NK-92 (cell line): ENCODE measurements around the gene NINJ2.
"Not testable (repeated sequence)": the region's sequence is repeated elsewhere in the genome, so short reads cannot be mapped to it uniquely, and the experiment has no call there.

Experiments
- DNase-seq: peaks from one replicate; lab custom pipeline; 2025; ENCODE audit not compliant: unreplicated experiment; lab: John Stamatoyannopoulos, UW

NINJ2 gene

GRCh38 chr12:642633-643474, 20.4 kb downstream of the NINJ2 start:
- no peak for DNase-seq

- not testable (repeated sequence) for DNase-seq
Observed at GRCh38 chr12:641321-641720, 21.9 kb downstream of the NINJ2 start.

- no peak for DNase-seq
Observed at GRCh38 chr12:640773-641172, 22.5 kb downstream of the NINJ2 start.

- no peak for DNase-seq
Observed at GRCh38 chr12:639988-640387, 23.3 kb downstream of the NINJ2 start.

GRCh38 chr12:639566-639965, 23.7 kb downstream of the NINJ2 start:
- DNase-seq = no peak

- no peak for DNase-seq
Observed at GRCh38 chr12:638953-639557, 24.2 kb downstream of the NINJ2 start.

GRCh38 chr12:636632-637031, 26.6 kb downstream of the NINJ2 start:
- DNase-seq = no peak

DNA sequence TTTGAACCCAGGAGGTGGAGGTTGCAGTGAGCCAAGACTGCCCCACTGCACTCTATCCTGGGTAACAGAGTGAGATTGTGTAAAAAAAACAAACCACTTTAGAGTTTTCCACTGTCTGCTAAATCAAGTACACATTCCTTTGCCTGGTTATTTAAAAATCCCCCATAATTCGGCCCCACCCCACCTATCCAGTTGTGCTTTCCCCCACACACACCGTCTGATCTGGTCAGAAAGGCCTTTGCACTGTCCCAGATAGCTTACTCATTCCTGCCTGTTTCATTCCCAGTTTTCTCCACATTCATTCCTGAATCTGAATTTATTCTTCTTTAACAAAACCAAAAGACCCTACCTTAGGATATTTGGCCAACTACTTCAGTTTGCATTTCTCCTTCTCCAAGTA, 29.5 kb downstream of the NINJ2 start:
- no peak for DNase-seq

DNA sequence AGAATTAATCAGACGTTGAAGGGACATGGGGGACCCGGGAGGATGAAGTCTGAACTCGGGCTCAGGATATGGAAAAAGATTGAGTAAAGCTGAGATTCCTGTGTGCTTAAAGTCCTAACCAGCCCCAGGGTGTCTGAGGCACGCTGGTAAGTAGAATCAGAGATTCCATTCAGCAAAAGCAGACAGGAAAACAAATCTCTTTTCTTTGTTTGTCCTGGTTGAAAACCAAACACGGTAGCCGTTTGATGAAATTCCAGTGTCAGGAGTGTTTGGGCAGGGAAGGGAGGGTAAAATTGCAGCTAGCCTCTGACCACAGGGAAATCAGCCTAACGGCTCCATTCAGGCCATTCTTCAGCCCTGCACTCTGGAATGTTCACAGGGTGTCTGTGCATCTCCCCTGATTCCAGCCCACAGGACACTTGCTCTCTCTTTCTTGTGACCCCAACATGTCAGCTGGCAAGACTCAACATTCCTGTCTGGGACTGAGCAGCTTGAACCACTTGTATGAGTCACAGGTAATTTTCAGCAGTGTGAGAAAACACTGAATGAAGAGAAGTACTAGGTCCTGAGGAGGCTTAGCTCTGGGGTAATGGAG, 31.0 kb downstream of the NINJ2 start:
- DNase-seq = no peak

DNA sequence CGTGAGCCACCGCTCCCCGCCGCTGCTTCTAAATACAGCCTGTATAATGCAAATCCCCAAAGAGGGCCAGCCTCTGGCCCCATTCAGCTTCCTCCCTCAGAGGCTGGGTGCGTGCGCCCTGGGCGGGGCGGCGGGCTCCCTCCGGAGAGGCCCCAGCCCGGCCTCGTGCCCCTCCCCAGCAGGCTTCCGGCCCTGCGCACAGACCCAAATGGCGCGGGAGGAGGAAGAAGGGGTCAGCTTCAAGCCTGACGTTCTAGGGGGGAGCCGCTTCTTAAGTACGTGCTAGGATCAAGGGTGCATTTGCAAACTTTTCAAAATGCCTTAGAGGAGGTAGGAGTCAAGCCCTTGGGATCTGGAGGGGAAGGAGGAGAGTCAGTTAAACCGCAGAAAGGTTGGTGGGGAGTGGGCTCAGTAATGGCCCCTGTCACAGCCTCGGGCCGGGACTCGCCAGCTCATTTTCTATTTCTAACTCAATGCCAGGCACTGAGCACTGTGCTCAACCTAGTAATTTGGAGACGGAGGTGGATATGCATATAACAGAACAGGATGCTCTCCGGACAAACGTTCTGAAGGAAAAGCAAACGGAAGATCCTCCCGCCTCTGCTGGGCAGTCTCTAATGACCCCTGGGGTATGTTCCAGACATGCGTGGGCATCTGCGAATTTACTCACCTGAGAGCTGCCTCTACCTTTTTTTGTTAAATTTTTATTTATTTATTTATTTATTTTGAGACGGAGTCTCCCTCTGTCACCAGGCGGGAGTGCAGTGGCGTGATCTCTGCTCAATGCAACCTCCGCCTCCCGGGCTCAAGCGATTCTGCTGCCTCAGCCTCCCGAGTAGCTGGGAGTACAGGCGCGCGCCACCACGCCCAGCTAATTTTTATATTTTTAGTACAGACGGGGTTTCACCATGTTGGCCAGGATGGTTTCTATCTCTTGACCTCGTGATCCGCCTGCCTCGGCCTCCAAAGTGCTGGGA, 32.3 kb downstream of the NINJ2 start:
- no peak for DNase-seq

GRCh38 chr12:628742-629078, 34.5 kb downstream of the NINJ2 start:
- not testable (repeated sequence) for DNase-seq

DNA sequence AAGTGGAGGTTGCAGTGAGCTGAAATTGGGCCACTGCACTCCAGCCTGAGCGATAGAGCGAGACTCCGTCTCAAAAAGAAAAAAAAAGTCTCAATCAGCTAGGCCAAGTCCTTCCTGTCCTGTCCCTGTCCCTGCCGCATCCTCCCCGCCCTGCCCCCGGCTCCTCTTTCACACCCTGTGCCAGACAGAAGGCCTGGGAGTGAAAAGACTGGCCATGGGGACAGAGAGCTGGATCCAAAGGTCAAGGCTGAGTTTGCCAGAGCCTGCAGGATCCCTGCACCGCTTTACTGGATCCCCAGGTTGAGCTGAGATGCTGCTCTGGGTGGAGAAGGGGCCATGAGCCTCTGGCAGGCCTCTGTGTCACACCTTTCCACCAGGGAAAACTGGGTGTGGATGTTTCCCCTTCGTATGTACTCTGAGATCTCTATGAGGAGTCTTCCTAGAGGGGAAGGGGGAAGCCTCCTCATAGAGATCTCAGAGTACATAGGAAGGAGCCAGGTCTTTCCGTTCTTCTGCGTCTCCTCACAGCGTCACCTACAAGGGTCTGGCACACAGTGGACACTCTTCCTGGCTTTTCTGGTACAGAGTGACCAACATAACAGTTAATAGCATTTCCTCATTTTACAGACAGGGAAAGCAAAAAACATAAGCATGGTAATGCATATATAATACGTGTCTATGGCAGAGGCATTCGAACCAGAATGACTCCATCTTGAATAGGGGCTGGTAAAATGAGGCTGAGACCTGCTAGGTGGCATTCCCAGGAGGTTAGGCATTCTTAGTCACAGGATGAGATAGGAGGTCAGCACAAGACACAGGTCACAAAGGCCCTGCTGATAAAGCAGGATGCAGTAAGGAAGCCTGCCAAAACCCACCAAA, 35.1 kb downstream of the NINJ2 start:
- no peak for DNase-seq

GRCh38 chr12:627285-627684, 36.0 kb downstream of the NINJ2 start:
- DNase-seq = no peak

DNA sequence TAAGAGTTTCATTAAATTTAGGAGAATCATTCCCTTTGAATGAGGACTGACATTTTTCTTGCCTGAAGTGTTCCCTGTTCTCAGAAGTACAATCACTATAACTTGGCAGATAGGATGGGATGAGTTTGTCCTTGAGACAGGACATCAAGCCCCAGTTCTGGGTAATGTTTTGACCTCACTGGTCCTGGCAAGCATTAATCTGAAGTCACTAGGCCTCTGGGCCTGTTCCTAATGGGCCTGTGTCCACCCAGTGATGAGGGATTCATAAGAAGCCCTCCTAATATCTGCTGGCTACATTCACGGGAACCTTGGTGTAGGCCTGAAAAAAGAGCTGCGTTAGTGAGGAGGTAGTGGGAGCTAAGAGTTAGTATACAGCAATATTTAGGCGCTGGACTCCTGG, 37.2 kb downstream of the NINJ2 start:
- no peak for DNase-seq

DNA sequence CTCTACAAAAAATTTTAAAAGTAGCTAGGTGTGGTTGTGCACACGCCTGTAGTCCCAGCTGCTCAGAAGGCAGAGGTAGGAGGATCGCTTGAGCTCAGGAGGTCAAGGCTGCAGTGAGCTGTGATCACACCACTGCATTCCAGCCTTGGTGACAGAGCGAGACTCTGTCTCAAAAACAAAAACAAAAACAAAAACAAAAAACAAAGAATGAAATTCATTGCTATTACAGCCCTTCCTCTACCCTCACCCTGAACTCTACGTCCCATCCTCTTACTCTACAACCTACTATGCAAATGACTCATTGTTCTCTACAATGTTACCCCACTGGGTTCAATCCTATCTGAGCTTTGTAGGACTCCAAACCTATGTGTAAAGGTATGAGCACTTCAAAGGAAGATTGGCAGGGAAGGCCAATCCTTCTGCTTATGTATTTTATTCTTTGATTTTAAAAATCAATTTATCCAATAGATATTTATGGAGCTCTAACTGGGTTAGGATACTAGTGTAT, 39.3 kb downstream of the NINJ2 start:
- no peak for DNase-seq

- DNase-seq = no peak
Observed at GRCh38 chr12:623172-623864, 39.9 kb downstream of the NINJ2 start.

GRCh38 chr12:622416-622815, 40.8 kb downstream of the NINJ2 start:
- no peak for DNase-seq

- no peak for DNase-seq
Observed at GRCh38 chr12:619346-619745, 43.9 kb downstream of the NINJ2 start.

GRCh38 chr12:618605-619004, 44.6 kb downstream of the NINJ2 start:
- DNase-seq = no peak
